ENCODE measurements around the gene ARHGEF10L.

The ARHGEF10L gene

GRCh38 chr1:17550729-17551584 lies 11.5 kb downstream of the ARHGEF10L start:
- DNase-seq (ENCODE audit: low spot score), result no peak

- DNase-seq (ENCODE audit: low spot score), result no peak
Measured at GRCh38 chr1:17551755-17552234, 12.3 kb downstream of the ARHGEF10L start.

DNA sequence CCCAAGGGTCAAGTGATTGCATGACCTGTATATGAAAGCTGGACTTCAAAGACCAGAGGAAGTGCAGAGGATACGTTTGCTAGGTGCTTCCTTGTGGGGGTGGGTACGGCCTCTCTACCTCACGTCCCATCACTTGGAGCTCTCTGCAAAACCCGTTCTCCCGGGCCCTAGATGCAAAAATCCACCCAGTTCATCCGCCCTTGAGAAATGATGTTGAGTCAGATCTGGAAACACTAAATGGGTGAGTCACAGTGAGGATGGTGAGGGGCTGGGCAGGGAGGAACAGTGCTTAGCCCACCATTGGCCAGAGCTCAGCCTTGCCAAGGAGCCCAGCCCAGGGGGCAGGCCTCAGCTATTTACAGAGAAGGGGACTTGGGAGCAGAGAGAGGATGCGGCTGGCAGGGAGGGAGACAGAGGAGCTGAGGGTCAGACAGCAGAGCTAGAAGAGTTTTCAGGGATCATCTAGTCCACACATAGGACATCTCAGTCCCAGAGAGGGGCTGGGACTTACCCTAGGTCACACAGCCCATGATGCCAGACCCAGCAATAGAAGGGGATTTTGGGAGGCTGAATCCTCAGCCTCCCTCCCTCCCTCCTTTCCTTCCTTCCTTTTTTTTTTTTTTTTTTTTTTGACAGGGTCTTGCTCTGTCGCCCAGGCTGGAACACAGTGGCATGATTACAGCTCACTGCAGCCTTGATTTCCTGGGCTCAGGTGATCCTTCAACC lies 14.6 kb downstream of the ARHGEF10L start:
- DNase-seq (ENCODE audit: low spot score), result no peak

DNA sequence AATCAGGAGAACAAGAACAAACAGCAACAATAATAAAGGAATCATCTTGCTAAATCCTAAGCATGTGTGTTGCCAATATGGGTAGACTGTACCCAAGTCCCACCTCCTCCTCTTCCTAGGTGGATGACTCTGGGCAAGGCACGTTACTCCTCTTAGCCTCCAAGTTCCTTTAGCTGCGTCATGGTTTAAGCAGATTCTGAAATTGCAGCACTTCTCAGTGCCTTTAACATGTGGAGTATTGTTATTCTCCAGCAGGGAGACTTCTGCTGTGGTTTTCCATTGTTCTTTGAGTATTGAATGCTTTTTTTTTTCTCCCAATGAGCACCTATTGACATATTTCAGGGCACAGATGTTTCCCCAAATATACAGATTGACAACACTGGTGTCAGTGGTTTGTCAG lies 15.5 kb downstream of the ARHGEF10L start:
- DNase-seq (ENCODE audit: low spot score), result no peak

- no peak for DNase-seq (ENCODE audit: low spot score)
Measured at GRCh38 chr1:17557986-17558385, 18.5 kb downstream of the ARHGEF10L start.

- DNase-seq (ENCODE audit: low spot score), result no peak
Measured at GRCh38 chr1:17558541-17558940, 19.0 kb downstream of the ARHGEF10L start.

DNA sequence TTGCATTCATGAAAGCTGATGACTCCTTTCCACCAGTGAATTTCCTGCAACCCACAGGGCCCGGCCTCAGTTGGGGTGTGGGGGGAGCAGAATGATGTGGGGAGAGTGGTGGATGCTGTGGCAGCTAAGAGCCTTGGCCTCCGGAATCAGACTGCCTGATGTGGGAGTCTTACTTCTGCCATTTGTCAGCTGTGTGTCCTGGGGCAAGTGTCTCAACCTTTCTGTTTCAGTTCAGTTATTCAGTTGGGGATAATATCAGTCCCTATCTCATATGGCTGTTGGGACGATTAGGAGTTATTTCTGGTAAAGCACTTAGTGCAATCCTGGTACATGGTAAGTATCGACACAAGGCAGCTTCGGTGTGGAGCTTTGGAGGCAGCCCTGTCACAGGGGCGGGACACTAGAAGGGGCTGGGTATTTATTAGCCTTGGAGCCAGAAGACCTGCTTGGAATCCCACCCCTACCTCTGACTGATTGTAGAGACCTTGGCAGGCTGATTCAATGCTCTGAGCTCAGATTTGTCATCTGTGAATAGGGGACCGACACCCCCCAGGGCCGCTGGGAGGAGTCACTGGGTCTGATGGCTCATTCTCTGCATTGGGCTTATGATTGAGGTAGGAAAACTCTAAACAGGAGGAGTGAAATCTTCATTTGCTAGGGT lies 19.6 kb downstream of the ARHGEF10L start:
- DNase-seq (ENCODE audit: low spot score), result no peak

GRCh38 chr1:17559615-17560419 lies 20.3 kb downstream of the ARHGEF10L start:
- DNase-seq (ENCODE audit: low spot score), result no peak

GRCh38 chr1:17561247-17561548 lies 21.7 kb downstream of the ARHGEF10L start:
- DNase-seq (ENCODE audit: low spot score), result no peak

DNA sequence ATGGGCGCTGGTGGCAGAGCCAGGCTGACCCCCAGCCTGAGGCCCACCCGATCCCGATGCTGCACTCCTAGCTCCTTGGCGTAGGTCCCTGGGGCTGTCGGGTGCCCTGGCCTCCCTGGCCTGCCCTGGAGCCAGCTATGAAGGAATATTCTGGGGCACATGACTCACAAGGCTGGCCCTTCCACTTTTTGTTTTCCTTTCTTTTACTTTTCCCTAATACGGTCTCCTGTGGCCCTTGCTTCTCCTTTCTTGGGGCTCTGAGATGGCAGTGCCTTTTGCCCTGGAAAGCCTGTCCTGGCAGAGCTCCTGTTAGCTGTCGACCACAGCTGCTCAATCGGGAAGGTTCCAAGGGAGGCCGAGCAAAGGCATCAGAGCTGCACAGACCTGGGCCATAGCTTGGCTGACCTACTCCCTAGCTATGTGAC lies 22.1 kb downstream of the ARHGEF10L start:
- DNase-seq (ENCODE audit: low spot score), result no peak

DNA sequence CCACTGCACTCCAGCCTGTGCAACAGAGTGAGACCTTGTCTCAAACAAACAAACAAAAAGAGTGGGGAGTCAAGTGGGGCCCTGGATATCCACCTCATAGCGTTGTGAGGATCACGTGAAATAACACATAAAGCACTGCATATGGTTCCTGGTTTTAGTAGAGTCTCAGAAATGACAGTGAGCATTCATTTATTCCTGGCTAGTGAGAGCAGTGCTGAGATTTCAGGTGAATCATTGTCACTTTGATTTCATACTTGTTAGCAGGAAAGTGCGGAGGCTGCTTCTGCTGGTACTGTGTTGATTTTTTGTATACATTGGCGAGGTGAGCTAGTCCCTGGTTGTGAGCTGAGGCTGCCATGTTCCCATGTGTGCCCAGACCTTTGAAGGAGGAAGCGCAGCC lies 22.9 kb downstream of the ARHGEF10L start:
- no peak for DNase-seq (ENCODE audit: low spot score)

GRCh38 chr1:17563494-17564281 lies 24.2 kb downstream of the ARHGEF10L start:
- DNase-seq (ENCODE audit: low spot score), result no peak

DNA sequence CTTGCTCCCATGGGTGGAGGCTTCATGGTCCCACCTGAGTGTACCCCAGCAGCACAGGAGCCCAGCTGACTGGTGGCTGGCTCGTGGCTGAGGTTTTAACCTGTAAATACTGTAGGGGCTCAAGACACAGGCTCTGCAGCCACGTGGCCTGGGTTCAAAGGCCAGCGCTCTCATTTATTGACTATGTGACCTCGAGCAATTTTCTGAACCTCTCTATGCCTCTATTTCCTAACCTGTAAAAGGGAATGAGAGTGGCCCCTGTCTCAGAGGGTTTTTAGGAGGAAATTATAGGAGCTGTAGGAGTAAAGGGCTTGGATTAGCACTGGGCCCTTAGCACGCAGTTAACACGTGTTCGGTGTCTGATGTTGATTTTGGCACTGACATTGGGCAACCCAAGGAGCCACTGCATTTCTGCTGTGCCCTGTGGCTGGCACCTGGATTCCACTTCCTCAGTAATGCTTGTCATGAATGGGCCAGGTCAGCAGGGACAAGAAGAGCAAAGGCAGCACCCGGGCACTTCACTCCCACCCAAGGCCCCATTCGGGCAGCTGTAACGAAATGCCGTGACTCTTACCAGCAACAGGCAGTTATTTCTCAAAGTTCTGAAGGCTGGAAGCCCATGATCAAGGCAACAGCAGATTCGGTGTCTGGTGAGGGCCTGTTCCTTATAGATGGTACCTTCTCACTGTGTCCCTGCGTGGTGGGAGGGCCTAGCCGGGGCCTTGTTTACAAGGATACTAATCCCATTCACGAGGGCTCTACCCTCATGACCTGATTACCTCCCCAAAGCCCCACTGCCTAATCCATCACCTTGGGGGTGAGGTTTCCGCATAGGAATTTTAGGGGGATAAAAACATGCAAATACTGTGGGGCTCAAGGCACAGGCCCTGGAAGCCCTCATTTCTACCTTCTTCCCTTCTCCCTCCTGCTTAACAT lies 25.2 kb downstream of the ARHGEF10L start:
- DNase-seq (ENCODE audit: low spot score), result no peak

DNA sequence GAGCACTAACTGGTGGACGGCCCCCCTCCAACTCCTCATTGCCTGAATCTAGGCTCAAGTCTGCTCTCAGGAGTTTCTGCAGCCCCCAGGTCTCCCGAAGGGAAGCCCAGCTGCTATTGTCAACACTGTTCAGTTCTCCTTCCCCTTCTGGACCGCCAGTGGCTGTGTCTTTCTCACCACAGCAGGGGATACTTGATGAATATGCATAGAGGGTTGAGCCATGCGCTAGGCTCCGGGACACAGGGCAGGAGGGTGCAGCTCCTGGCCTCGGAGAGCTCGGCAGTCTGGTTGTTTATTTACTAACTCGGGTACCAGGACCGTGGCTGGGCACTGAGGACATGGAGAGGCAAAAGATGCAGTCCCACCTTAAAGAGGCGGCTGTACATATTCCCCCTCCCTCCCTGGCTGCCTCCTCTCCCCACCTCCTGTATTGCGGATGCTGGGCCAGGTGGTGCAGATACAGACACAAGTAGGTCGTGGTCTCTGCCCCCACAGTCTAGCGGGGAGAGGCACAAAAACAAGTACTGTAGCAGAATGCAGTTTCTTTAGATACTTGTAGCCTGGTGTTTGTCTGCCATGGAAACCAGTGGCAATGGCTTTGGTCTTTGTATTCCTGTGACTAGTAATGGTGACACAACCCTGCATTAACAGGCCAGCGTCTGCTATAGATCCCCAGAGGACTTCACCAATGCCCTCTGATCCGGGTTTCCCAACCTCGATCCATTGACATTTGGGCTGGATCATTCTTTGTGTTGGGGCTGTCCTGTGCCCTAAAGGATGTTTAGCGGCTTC lies 26.2 kb downstream of the ARHGEF10L start:
- DNase-seq (ENCODE audit: low spot score), result no peak

DNA sequence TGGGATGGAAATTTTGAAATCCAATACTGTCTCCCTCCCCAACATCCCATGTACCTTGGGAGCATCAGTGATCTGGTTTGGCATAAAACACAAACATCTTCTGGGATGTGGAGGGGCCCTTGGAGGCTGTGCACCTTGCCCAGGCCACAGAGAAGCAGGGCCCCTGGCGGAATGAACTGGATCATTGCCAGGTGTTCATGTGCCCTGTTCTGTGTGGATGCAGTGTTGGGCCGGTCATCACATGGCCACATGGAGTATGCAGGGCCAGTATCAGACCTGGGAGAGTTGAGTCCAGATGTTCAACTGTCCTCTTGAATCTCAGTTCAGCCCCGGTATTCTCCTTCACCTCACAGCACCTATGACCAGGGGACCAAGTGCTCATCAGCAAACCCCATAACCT lies 26.9 kb downstream of the ARHGEF10L start:
- no peak for DNase-seq (ENCODE audit: low spot score)

DNA sequence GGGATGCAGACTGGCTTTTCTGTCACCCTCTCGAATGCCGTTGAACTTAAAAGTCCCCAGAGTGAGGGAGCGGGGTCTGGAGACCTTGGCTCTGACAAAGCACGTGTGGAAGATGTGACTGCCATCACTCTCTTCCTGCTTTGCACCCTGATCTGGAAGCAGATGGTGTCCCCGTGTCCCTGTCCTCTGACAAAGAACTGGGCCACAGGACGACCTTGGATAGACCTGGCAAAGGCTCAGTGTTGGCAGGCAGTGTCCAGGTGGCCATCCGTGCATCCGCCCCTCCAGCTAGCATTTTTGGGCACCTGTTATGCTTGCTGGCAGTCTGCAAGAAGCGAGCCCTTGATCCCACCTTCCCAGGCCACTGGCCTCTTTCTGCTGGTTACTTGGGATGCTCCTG lies 27.4 kb downstream of the ARHGEF10L start:
- DNase-seq (ENCODE audit: low spot score), result no peak

GRCh38 chr1:17567582-17567981 lies 28.1 kb downstream of the ARHGEF10L start:
- no peak for DNase-seq (ENCODE audit: low spot score)

DNA sequence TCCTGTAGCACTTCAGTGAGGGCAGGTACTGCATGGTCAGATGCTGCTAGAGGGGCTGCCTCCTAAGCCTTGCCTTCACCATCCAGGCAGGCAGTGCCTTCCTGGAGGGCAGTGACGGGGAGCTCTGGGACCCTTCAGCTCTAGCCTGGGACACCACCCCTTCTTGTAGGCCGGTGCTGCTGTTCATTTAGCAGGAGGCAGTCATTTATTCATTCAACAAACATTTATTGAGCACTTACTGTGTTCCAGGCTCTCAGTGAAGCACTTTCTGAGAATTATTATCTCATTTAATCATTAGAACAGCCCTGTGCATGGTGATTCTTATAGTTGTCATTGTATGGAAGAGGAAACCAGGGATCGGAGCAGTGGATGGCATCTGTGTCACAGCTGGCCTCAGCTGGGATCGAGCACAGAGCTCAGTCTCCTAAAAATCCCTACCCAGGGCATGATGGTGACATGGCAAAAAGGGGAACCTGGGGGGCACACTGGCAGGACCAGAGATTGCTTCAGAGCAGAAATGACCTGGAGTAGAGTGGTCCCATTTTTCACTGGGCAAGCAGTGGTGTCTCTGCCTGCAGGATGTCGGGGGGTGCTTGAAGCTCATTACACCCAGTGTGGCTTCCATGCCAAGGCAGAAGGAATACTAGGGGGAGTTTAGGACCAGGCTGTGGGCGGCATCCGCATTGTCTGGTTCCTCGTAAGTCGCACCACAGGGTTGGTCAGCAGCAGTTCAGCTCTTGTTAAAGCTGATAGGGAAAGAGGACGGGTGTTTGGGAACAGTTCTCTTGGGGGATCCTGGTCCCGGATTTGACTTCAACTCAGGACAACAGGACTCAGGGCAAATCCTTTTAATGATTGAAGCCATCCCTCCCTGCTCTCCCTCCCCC lies 28.8 kb downstream of the ARHGEF10L start:
- DNase-seq (ENCODE audit: low spot score), result no peak
